Measurements from ENCODE around the gene R3HDM4. TPM values are rescaled to one million over a fixed set of nuclear protein-coding genes. Genes with fewer than 3 reads are reported as not detected.

R3HDM4 gene
- total RNA-seq, 5 donors from 2014 or later (not counting 1 experiment from before 2014, with no cell fraction given), result 190 to 252 (median 220) TPM

- DNase-seq (no peak), ATAC-seq (replicated peaks in 1 of 4) (no peak)
- Histone ChIP-seq H3K27me3 (replicated peaks in 1 of 2; ENCODE audit: control insufficient read depth in 2 of 2, extremely low read depth in 1 of 2, insufficient read depth in 2 of 2, low read length in 1 of 2) (no peaks in the 10 kb centered on the region), H3K36me3 (ENCODE audit: control insufficient read depth in 2 of 2, extremely low read depth in 1 of 2, insufficient read depth in 1 of 2, low read length in 1 of 2) (peaks cover 0 to 9% of the 10 kb centered on the region in 2 donors), H3K27ac (ENCODE audit: low read length) (no peak overlapping the region), H3K4me1 (ENCODE audit: control insufficient read depth in 1 of 2, extremely low read depth in 1 of 2, insufficient read depth in 2 of 2, low read length in 2 of 2) (peaks cover 0 to 4% of the 10 kb centered on the region in 2 experiments), H3K9me3 (no peaks in the 10 kb centered on the region), H3K4me3 (ENCODE audit: control insufficient read depth in 1 of 2, extremely low read depth in 1 of 2, low read length in 1 of 2) (no peak overlapping the region)
- Mint-ChIP-seq H3K27me3 (no peaks in the 10 kb centered on the region), H3K36me3 (no peaks in the 10 kb centered on the region), H3K4me3 (no peak overlapping the region), H3K4me1 (peaks cover 0 to 4% (median 0%) of the 10 kb centered on the region in 3 donors), H3K27ac (no peak overlapping the region), H3K9me3 (no peaks in the 10 kb centered on the region)
- CTCF ChIA-PET, result no interaction called here
- POLR2A ChIA-PET, result no interaction called here
- 87% methylated on average over 30 of the region's 30 CpGs for WGBS (ENCODE audit: insufficient coverage)
Measured at GRCh38 chr19:947090-947706, 34.2 kb upstream of the R3HDM4 start.

DNA sequence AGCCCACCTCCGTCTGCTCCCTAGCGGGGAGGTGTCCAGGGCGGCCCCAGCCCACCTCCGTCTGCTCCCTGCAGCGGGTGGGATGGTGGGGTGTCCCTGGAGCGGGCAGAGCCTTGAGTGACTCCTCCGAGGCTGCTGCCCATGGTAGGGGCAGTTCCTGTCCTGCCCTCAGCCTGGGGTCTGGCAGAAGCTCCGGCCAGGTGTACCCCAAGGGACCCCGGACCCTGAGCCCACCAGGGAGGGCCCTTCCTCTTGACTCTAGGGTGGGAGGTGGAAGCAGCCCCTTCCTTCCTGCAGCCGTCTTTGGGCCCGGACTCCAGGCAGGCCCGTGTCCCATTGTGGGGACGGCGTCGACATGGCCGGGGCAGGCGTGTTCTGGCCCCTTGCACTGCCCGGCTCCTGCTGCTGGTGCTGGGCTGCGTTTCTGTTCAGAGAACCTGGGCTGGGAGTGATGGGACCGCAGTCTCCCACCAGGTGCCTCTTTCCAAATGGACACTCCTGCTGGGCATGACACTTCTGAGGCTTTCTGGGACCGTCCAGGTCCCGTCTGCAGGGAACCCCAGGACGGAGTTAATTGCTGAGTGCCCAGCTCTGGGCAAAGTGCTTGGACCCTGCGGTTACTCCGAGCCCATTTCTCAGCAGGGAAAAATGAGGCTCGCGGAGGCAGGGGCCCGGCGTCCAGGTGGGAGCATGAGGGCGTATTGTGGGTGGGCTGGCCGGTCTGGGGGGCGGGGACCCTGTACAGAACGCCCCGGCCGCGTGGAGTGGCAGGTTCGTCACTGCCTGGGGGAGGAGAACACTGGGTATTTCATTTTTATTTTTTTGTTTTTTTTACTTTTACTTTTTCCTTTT lies 32.6 kb upstream of the R3HDM4 start:
- H3K27ac Mint-ChIP-seq, result no peak overlapping the region
- DNase-seq (no peak), ATAC-seq (replicated peaks in 1 of 4) (no peak)
- Histone ChIP-seq H3K36me3 (ENCODE audit: control insufficient read depth in 2 of 2, extremely low read depth in 1 of 2, insufficient read depth in 1 of 2, low read length in 1 of 2) (peaks cover 0 to 9% of the 10 kb centered on the region in 2 donors), H3K9me3 (no peaks in the 10 kb centered on the region), H3K27ac (ENCODE audit: low read length) (no peak overlapping the region), H3K27me3 (replicated peaks in 1 of 2; ENCODE audit: control insufficient read depth in 2 of 2, extremely low read depth in 1 of 2, insufficient read depth in 2 of 2, low read length in 1 of 2) (no peaks in the 10 kb centered on the region), H3K4me1 (ENCODE audit: control insufficient read depth in 1 of 2, extremely low read depth in 1 of 2, insufficient read depth in 2 of 2, low read length in 2 of 2) (peaks cover 0 to 14% of the 10 kb centered on the region in 2 experiments), H3K4me3 (ENCODE audit: control insufficient read depth in 1 of 2, extremely low read depth in 1 of 2, low read length in 1 of 2) (no peak overlapping the region)
- H3K9me3 Mint-ChIP-seq, result no peaks in the 10 kb centered on the region
- H3K4me1 Mint-ChIP-seq, result peaks cover 4 to 8% (median 7%) of the 10 kb centered on the region in 3 donors
- H3K27me3 Mint-ChIP-seq, result no peaks in the 10 kb centered on the region
- ChIA-PET CTCF (no interaction called here), POLR2A (no interaction called here)
- no peaks in the 10 kb centered on the region for H3K36me3 Mint-ChIP-seq
- no peak overlapping the region for H3K4me3 Mint-ChIP-seq
- WGBS (ENCODE audit: insufficient coverage), result 93% methylated on average over 20 of the region's 37 CpGs

DNA sequence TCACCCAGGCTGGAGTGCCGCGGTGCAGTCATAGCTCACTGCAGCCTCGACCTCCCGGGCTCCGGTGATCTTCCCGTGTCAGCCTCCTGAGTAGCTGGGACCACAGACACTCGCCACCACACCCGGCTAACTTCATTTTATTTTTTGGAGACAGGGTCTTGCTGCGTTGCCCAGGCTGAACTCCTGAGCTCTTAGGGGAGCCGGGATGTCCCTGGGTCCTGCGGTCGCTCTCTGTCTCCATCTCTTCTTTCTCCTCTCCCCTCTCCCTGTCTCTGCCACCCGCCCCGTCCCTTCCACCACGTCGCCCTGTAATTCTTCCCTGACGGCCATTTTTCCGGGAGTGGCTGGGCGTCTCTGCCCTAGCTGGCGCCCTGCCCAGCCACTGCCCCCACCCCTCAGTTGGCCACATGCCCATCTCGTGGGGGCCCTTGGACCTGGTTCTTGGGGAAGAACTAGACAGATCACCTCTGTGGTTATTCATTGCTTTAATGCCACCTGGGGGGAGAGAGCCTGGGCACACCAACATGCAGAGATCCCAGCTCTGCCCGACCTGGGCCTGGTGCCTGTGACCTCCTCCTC lies 31.7 kb upstream of the R3HDM4 start:
- no peak overlapping the region for H3K27ac Mint-ChIP-seq
- CTCF ChIA-PET, result no interaction called here

DNA sequence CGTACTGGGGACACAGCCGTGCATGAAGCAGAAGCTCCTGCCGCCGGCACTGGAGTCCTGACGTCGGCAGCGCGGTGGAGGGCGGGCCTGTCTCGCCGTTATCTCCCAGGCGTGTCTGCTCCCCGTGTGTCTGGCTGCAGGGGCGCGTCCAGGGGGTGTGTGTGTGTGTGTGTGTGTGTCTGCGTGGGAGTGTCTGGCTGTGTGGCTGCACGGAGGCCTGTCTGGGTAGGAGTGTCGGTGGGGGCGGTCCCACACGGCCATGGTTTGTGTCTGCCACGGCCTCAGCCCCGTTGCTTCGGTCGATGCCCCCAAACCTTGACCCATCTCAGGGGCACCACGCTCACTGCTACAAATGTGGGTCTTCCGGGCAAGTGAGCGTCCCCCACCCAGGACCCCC lies 31.1 kb upstream of the R3HDM4 start:
- ATAC-seq (replicated peaks in 1 of 4) (no peak), DNase-seq (no peak)
- no peaks in the 10 kb centered on the region for H3K27me3 ChIP-seq (replicated peaks in 1 of 2; ENCODE audit: control insufficient read depth in 2 of 2, extremely low read depth in 1 of 2, insufficient read depth in 2 of 2, low read length in 1 of 2)
- Mint-ChIP-seq H3K36me3 (no peaks in the 10 kb centered on the region), H3K4me3 (no peak overlapping the region), H3K9me3 (no peaks in the 10 kb centered on the region), H3K27ac (no peak overlapping the region), H3K27me3 (no peaks in the 10 kb centered on the region), H3K4me1 (peaks cover 14 to 21% (median 17%) of the 10 kb centered on the region in 3 donors)
- no peaks in the 10 kb centered on the region for H3K9me3 ChIP-seq
- no peak overlapping the region for H3K4me3 ChIP-seq (ENCODE audit: control insufficient read depth in 1 of 2, extremely low read depth in 1 of 2, low read length in 1 of 2)
- H3K36me3 ChIP-seq (ENCODE audit: control insufficient read depth in 2 of 2, extremely low read depth in 1 of 2, insufficient read depth in 1 of 2, low read length in 1 of 2), result peaks cover 0 to 9% of the 10 kb centered on the region in 2 donors
- H3K27ac ChIP-seq (ENCODE audit: low read length), result no peak overlapping the region
- 87% methylated on average over 22 of the region's 27 CpGs for WGBS (ENCODE audit: insufficient coverage)
- ChIA-PET POLR2A (no interaction called here), CTCF (no interaction called here)
- peaks cover 0 to 25% of the 10 kb centered on the region in 2 experiments for H3K4me1 ChIP-seq (ENCODE audit: control insufficient read depth in 1 of 2, extremely low read depth in 1 of 2, insufficient read depth in 2 of 2, low read length in 2 of 2)

More for the DNA sequence above, 31.7 kb upstream of the R3HDM4 start:
- no peak overlapping the region for H3K4me3 Mint-ChIP-seq
- no peak for ATAC-seq (replicated peaks in 1 of 4)
- Histone ChIP-seq H3K9me3 (no peaks in the 10 kb centered on the region), H3K27ac (ENCODE audit: low read length) (no peak overlapping the region), H3K4me1 (ENCODE audit: control insufficient read depth in 1 of 2, extremely low read depth in 1 of 2, insufficient read depth in 2 of 2, low read length in 2 of 2) (peaks cover 0 to 22% of the 10 kb centered on the region in 2 experiments), H3K36me3 (ENCODE audit: control insufficient read depth in 2 of 2, extremely low read depth in 1 of 2, insufficient read depth in 1 of 2, low read length in 1 of 2) (peaks cover 0 to 9% of the 10 kb centered on the region in 2 donors), H3K4me3 (ENCODE audit: control insufficient read depth in 1 of 2, extremely low read depth in 1 of 2, low read length in 1 of 2) (no peak overlapping the region), H3K27me3 (replicated peaks in 1 of 2; ENCODE audit: control insufficient read depth in 2 of 2, extremely low read depth in 1 of 2, insufficient read depth in 2 of 2, low read length in 1 of 2) (no peaks in the 10 kb centered on the region)
- H3K9me3 Mint-ChIP-seq, result no peaks in the 10 kb centered on the region
- POLR2A ChIA-PET, result no interaction called here
- DNase-seq, result no peak
- no peaks in the 10 kb centered on the region for H3K36me3 Mint-ChIP-seq
- no peaks in the 10 kb centered on the region for H3K27me3 Mint-ChIP-seq
- WGBS (ENCODE audit: insufficient coverage), result 93% methylated on average over 15 of the region's 22 CpGs
- H3K4me1 Mint-ChIP-seq, result peaks cover 11 to 16% (median 14%) of the 10 kb centered on the region in 3 donors

GRCh38 chr19:943551-944170 lies 30.6 kb upstream of the R3HDM4 start:
- Mint-ChIP-seq H3K4me3 (no peak overlapping the region), H3K27ac (no peak overlapping the region), H3K27me3 (no peaks in the 10 kb centered on the region), H3K9me3 (no peaks in the 10 kb centered on the region), H3K4me1 (peaks cover 14 to 21% (median 17%) of the 10 kb centered on the region in 3 donors), H3K36me3 (no peaks in the 10 kb centered on the region)
- no peak overlapping the region for H3K4me3 ChIP-seq (ENCODE audit: control insufficient read depth in 1 of 2, extremely low read depth in 1 of 2, low read length in 1 of 2)
- H3K27me3 ChIP-seq (replicated peaks in 1 of 2; ENCODE audit: control insufficient read depth in 2 of 2, extremely low read depth in 1 of 2, insufficient read depth in 2 of 2, low read length in 1 of 2), result no peaks in the 10 kb centered on the region
- H3K4me1 ChIP-seq (ENCODE audit: control insufficient read depth in 1 of 2, extremely low read depth in 1 of 2, insufficient read depth in 2 of 2, low read length in 2 of 2), result peaks cover 0 to 25% of the 10 kb centered on the region in 2 experiments
- peaks cover 0 to 9% of the 10 kb centered on the region in 2 donors for H3K36me3 ChIP-seq (ENCODE audit: control insufficient read depth in 2 of 2, extremely low read depth in 1 of 2, insufficient read depth in 1 of 2, low read length in 1 of 2)
- POLR2A ChIA-PET, result no interaction called here
- no peaks in the 10 kb centered on the region for H3K9me3 ChIP-seq
- H3K27ac ChIP-seq (ENCODE audit: low read length), result no peak overlapping the region
- DNase-seq, result no peak
- 99% methylated on average over 14 of the region's 17 CpGs for WGBS (ENCODE audit: insufficient coverage)
- CTCF ChIA-PET, result no interaction called here
- ATAC-seq (replicated peaks in 1 of 4), result no peak

GRCh38 chr19:942133-942645 lies 29.2 kb upstream of the R3HDM4 start:
- no peak for ATAC-seq (replicated peaks in 1 of 4)
- peaks cover 0 to 3% (median 0%) of the 10 kb centered on the region in 3 donors for H3K9me3 Mint-ChIP-seq
- no peak overlapping the region for H3K27ac Mint-ChIP-seq
- no peaks in the 10 kb centered on the region for H3K27me3 Mint-ChIP-seq
- no peaks in the 10 kb centered on the region for H3K9me3 ChIP-seq
- no peak overlapping the region for H3K4me3 ChIP-seq (ENCODE audit: control insufficient read depth in 1 of 2, extremely low read depth in 1 of 2, low read length in 1 of 2)
- H3K27ac ChIP-seq (ENCODE audit: low read length), result no peak overlapping the region
- CTCF ChIA-PET, result no interaction called here
- no peak for DNase-seq
- WGBS (ENCODE audit: insufficient coverage), result 96% methylated on average over 30 of the region's 32 CpGs
- peaks cover 5% of the 10 kb centered on the region for H3K36me3 Mint-ChIP-seq
- peaks cover 0 to 37% of the 10 kb centered on the region in 2 experiments for H3K4me1 ChIP-seq (ENCODE audit: control insufficient read depth in 1 of 2, extremely low read depth in 1 of 2, insufficient read depth in 2 of 2, low read length in 2 of 2)
- peaks cover 23 to 32% (median 26%) of the 10 kb centered on the region in 3 donors for H3K4me1 Mint-ChIP-seq
- no peaks in the 10 kb centered on the region for H3K27me3 ChIP-seq (replicated peaks in 1 of 2; ENCODE audit: control insufficient read depth in 2 of 2, extremely low read depth in 1 of 2, insufficient read depth in 2 of 2, low read length in 1 of 2)
- peak overlapping the region in 1 of 3 donors; percentile 76 for H3K4me3 Mint-ChIP-seq
- peaks cover 0 to 9% of the 10 kb centered on the region in 2 donors for H3K36me3 ChIP-seq (ENCODE audit: control insufficient read depth in 2 of 2, extremely low read depth in 1 of 2, insufficient read depth in 1 of 2, low read length in 1 of 2)
- POLR2A ChIA-PET, result no interaction called here

Measured in T-cell (primary cell).